Fibroblast of lung (primary cell): Measurements from ENCODE around the gene NFKBIE. TPM values are rescaled to one million over a fixed set of nuclear protein-coding genes. Genes with fewer than 3 reads are reported as not detected.

ENCODE experiments used
- DNase-seq, 2 donors: peaks; one replicate each; pipeline versions ENCODE4 v3.0.0 to v3.0.0-alpha.2; 2010; ENCODE audit warnings: low read depth in 2 of 2
- H2AFZ ChIP-seq: 2 replicates; pipeline ENCODE4 v1.5.1; 2012; ENCODE audit warnings: low read length, control low read depth, inconsistent platforms
- H3K27ac ChIP-seq: 2 replicates; pipeline ENCODE4 v1.5.1; 2011; ENCODE audit warnings: low read length, control low read depth; ENCODE audit not compliant: insufficient read depth
- H3K27me3 ChIP-seq: 2 replicates; pipeline ENCODE4 v1.5.1; 2011; ENCODE audit warnings: mild to moderate bottlenecking, low read length; ENCODE audit not compliant: control insufficient read depth, insufficient read depth
- H3K36me3 ChIP-seq: 2 replicates; pipeline ENCODE4 v1.5.1; 2011; ENCODE audit warnings: low read length; ENCODE audit not compliant: control insufficient read depth, insufficient read depth
- H3K4me1 ChIP-seq: 2 replicates; pipeline ENCODE4 v1.5.1; 2011; ENCODE audit warnings: low read length; ENCODE audit not compliant: control insufficient read depth, insufficient read depth; ENCODE audit errors: extremely low read depth
- H3K4me2 ChIP-seq: 2 replicates; pipeline ENCODE4 v1.5.1; 2011; ENCODE audit warnings: low read length, control low read depth; ENCODE audit not compliant: insufficient read depth; ENCODE audit errors: extremely low read depth
- H3K4me3 ChIP-seq, 4 experiments: fragments of 200-600 bp in 1 of 4; sonication (generic) in 1 of 4; replicated peaks in 1 of 4; 2 replicates each; pipeline ENCODE4 v1.5.1; 2011 to 2016; ENCODE audit warnings: low read length in 4 of 4, low read depth in 3 of 4, mild to moderate bottlenecking in 3 of 4, control low read depth in 2 of 4, inconsistent platforms in 1 of 4, mixed read lengths in 1 of 4; ENCODE audit not compliant: insufficient read depth in 1 of 4; ENCODE audit errors: control extremely low read depth in 1 of 4
- H3K79me2 ChIP-seq: 2 replicates; pipeline ENCODE4 v1.5.1; 2012; ENCODE audit warnings: mild to moderate bottlenecking, low read length, inconsistent platforms; ENCODE audit not compliant: control insufficient read depth, insufficient read depth
- H3K9ac ChIP-seq: 2 replicates; pipeline ENCODE4 v1.5.1; 2011; ENCODE audit warnings: mild to moderate bottlenecking, low read length, control low read depth; ENCODE audit not compliant: insufficient read depth
- H3K9me3 ChIP-seq: 2 replicates; pipeline ENCODE4 v1.5.1; 2012; ENCODE audit warnings: low read depth, low read length; ENCODE audit not compliant: control insufficient read depth, insufficient read depth
- H4K20me1 ChIP-seq: 2 replicates; pipeline ENCODE4 v1.5.1; 2011; ENCODE audit warnings: low read length; ENCODE audit not compliant: control insufficient read depth, insufficient read depth; ENCODE audit errors: extremely low read depth
- CTCF ChIP-seq, 2 donors: IDR thresholded peaks in 1 of 2; conservative IDR thresholded peaks in 1 of 2; 1 replicate in 1 of 2; 2 replicates in 1 of 2; pipeline ENCODE4 v1.5.1; 2011 to 2012; ENCODE audit warnings: low read length in 2 of 2, control low read depth in 1 of 2, inconsistent platforms in 1 of 2, low read depth in 1 of 2, mild to moderate bottlenecking in 1 of 2
- EZH2 ChIP-seq: IDR thresholded peaks from 2 replicates; pipeline ENCODE4 v1.5.1; 2012; ENCODE audit warnings: low read length, control low read depth, mild to moderate bottlenecking; ENCODE audit errors: missing control alignments
- polyA plus RNA-seq, 2 donors: library from polyadenylated mRNA; depleted of rRNA in 1 of 2; stranded (reverse) in 1 of 2; unstranded in 1 of 2; fragments of >200 nt; gene quantifications; 2 replicates each; pipeline ENCODE4 v1.2.1, GENCODE V29; 2011 to 2012; ENCODE audit warnings: missing spikeins in 1 of 2
- total RNA-seq: library from RNA; depleted of rRNA; stranded (reverse); fragments of >200 nt; gene quantifications from 2 replicates; pipeline ENCODE4 v1.2.1, GENCODE V29; 2014

NFKBIE gene
- total and polyA plus RNA-seq, 2 donors (not counting 1 experiment from before 2014, with no cell fraction given) = 1.6 to 5.4 TPM

GRCh38 chr6:44272529-44272928 is 7.2 kb upstream of the NFKBIE start:
- no peak for DNase-seq
- H3K4me2 ChIP-seq = no peak overlapping the region
- H3K36me3 ChIP-seq = no peaks in the 10 kb centered on the region
- no peaks in the 10 kb centered on the region for H3K9me3 ChIP-seq
- no peaks in the 10 kb centered on the region for H3K4me1 ChIP-seq
- H2AFZ ChIP-seq = no peak overlapping the region
- H4K20me1 ChIP-seq = peaks cover 2% of the 10 kb centered on the region
- H3K4me3 ChIP-seq = no peak overlapping the region
- no peak overlapping the region for H3K9ac ChIP-seq
- no peak for TF ChIP-seq EZH2
- H3K27ac ChIP-seq = no peak overlapping the region
- H3K27me3 ChIP-seq = peaks cover 67% of the 10 kb centered on the region
- H3K79me2 ChIP-seq = no peaks in the 10 kb centered on the region

- H3K9me3 ChIP-seq = no peaks in the 10 kb centered on the region
- no peak overlapping the region for H3K4me2 ChIP-seq
- H3K4me3 ChIP-seq = no peak overlapping the region
- H3K79me2 ChIP-seq = no peaks in the 10 kb centered on the region
- peaks cover 63% of the 10 kb centered on the region for H3K27me3 ChIP-seq
- no peak overlapping the region for H3K27ac ChIP-seq
- H2AFZ ChIP-seq = no peak overlapping the region
- TF ChIP-seq EZH2 = no peak
- H3K9ac ChIP-seq = no peak overlapping the region
- DNase-seq = no peak
- no peaks in the 10 kb centered on the region for H3K4me1 ChIP-seq
- H4K20me1 ChIP-seq = peaks cover 2% of the 10 kb centered on the region
- H3K36me3 ChIP-seq = no peaks in the 10 kb centered on the region
Observed at GRCh38 chr6:44271914-44272313, 6.6 kb upstream of the NFKBIE start.

GRCh38 chr6:44271406-44271723 is 6.0 kb upstream of the NFKBIE start:
- Histone ChIP-seq H4K20me1 (peaks cover 2% of the 10 kb centered on the region), H3K4me2 (no peak overlapping the region), H2AFZ (no peak overlapping the region), H3K27ac (no peak overlapping the region), H3K36me3 (no peaks in the 10 kb centered on the region), H3K4me1 (no peaks in the 10 kb centered on the region), H3K27me3 (peaks cover 57% of the 10 kb centered on the region), H3K79me2 (no peaks in the 10 kb centered on the region), H3K4me3 (no peak overlapping the region), H3K9ac (no peak overlapping the region), H3K9me3 (no peaks in the 10 kb centered on the region)
- DNase-seq = no peak
- no peak for TF ChIP-seq CTCF (conservative IDR thresholded peaks at IDR 0.05 in 1 of 2, IDR thresholded peaks at IDR 0.05 in 1 of 2; ENCODE audit: low read depth in 1 of 2, low read length in 2 of 2)
- peak; percentile 93 for TF ChIP-seq EZH2

- no peak for TF ChIP-seq CTCF (conservative IDR thresholded peaks at IDR 0.05 in 1 of 2, IDR thresholded peaks at IDR 0.05 in 1 of 2; ENCODE audit: low read depth in 1 of 2, low read length in 2 of 2)
- peak; percentile 93 for TF ChIP-seq EZH2
- DNase-seq = no peak
- Histone ChIP-seq H3K4me3 (peak overlapping the region in 1 of 4 experiments; percentile 10), H3K4me2 (no peak overlapping the region), H3K9me3 (no peaks in the 10 kb centered on the region), H3K27me3 (peaks cover 52% of the 10 kb centered on the region), H2AFZ (no peak overlapping the region), H3K9ac (no peak overlapping the region), H3K79me2 (no peaks in the 10 kb centered on the region), H3K27ac (no peak overlapping the region), H3K36me3 (no peaks in the 10 kb centered on the region), H4K20me1 (peaks cover 2% of the 10 kb centered on the region), H3K4me1 (no peaks in the 10 kb centered on the region)
Observed at GRCh38 chr6:44270526-44271405, 5.4 kb upstream of the NFKBIE start.
